Fibroblast of skin of left quadriceps (primary cell): ENCODE measurements around the gene FBXO22.
"Not testable (repeated sequence)": the region's sequence is repeated elsewhere in the genome, so short reads cannot be mapped to it uniquely, and the experiment has no call there.

Source experiments
- DNase-seq, 2 experiments: peaks; one replicate each; pipeline ENCODE4 v3.0.0-alpha.2; 2013; ENCODE audit warnings: low read depth in 2 of 2

Gene FBXO22

DNA sequence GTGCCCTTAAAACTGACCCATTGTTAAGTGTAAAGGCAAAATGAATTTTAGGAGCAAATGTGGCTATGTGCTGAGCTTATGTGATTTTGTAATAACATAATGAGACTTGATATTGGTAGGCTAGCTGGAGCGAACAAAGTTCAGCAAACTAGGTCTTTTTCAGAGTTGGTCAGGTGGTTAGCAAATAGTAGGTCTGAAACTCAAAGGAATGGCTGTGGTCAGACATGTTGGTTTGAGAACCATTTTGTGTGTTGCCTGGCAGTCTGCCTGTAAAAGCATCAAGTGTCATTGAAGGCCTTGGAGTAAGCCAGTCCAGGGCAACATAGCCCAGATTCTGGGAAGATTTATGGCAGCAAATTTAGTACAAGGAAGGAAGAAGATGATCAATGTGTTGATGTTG is 16.4 kb downstream of the FBXO22 start:
- DNase-seq, result no peak

DNA sequence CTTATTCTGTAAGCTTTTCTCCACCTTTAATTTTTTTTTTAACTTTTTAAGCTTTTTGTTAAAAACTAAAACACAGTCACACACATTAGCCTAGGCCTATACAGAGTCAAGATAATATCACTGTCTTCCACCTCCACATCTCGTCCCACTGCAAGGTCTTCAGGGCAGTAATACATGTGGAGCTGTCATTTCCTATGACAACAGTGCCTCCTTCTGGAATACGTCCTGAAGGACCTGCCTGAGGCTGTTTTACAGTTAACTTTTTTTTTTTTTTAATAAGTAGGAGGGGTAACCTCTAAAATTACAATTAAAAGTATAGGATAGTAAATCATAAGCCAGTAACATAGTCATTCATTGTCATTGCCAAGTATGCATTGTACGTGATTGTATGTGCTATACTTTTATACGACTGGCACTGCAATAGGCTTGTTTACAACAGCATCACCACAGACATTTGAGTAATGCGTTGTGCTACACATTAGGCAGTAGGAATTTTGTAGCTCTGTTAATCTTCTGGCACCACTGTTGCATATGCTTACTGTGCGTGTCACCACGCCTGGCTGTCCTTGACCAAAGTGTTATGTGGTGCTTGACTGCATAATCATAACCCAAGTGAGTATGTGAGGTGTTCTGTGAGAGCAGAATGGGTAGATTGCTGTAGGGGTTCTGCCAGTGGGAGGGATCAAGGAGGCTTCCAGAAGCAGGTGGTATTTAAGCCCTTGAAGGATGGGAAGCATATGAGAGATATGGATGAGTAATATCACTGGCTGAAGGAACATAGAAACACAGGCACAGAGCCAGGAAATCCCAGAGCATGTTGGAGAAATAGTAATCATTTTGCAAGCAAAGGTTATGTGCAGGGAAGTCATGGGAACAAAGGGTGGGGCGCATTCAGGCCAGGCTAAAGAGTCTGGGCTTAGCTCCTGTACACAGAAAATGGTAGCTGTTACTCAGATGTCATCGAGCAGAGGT is 18.3 kb downstream of the FBXO22 start:
- peak; percentile 57 to 59 for DNase-seq

DNA sequence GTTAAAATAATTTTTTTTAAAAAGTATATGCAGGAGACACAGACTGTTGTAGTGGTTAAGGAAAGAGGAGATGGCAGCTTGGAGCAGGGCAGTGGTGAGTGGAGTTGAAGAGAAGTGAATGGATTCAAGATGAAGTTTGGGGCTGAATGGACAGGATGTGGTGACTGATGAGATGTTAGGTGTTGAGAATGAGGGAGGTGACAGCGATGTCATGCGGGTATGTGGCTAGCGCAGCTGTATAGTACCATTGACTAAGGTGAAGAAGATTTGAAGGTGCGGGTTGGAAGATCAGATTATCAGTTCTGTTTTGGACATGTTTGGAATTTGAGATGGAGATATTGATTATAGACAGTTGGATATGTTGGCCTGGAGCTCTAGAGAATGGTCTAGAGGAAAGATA is 20.1 kb downstream of the FBXO22 start:
- DNase-seq, result no peak

DNA sequence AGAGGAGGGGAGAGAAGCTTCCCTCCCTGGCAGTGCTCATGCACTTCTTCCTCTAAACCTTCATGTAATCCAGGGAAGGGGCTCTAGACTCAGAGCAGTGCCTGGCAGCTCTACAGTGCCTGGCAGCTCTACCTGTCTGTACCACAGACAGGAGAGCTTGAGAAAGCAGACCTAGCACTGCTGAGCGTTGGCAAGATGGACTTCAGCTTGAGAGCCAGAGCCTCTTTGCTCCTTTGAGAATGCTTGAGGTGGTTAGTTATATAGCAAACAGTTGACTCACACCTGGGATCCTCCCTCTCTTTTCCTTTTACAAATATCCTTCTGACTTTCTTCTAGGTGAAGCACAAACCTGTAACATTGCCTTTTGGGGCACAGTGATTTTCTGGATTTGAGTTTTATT is 20.9 kb downstream of the FBXO22 start:
- DNase-seq, result no peak

DNA sequence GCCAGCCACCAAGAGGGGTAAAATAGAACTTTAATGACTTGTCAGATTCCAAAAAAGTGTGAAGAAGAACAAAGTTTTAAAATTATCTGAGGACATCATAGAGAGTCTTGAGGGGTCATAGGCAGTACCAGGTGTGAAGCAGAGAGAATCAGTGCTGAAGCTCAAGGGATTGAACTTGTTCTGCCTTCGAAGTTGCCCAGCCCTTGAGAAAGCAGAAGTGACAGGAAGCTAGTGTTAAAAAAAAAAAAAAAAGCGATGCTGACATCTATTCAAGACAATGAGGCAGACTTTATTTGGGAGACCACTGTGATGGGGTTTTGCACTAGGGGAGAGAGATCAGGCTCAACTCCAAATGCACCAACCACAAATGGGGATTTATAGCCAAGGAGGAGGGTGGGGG is 21.8 kb downstream of the FBXO22 start:
- DNase-seq, result no peak

DNA sequence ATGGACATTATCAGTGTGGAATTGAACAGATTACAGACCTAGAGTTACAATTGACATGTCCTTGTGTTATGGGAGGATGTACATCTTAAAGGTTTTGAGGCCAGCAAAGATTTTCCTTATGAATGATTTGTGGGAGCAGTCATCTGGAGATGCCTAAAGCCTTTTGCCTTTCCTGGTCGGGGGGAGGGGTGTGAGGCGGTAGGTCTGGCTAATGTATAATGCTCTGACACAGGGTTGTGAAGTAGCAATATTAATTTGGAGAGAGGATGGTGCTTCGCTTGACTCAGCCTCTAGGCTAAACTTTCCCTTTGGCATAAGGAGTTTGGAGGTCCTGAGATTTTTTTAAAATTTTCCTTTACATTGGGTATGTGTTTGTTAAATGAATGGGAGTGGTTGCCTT is 23.3 kb downstream of the FBXO22 start:
- DNase-seq, result no peak

DNA sequence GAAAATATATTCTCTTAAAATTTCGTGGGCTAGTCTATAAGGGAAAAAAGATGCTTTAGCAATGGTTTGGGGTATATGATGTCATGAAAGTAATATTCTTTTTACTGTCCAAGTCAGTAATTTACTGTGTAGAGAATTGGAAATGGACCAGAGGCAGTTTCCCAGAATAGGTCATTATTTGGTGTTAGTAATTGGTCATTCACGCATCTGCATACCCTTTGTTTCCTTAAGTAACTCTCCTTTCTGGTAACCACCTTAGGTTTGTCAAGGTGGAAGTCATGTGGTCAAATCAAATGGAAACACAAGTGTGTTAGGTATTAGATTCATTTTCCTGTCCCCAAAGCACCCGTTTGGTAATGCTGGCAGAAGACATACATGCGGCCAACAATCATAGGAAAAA is 23.9 kb downstream of the FBXO22 start:
- DNase-seq, result no peak

DNA sequence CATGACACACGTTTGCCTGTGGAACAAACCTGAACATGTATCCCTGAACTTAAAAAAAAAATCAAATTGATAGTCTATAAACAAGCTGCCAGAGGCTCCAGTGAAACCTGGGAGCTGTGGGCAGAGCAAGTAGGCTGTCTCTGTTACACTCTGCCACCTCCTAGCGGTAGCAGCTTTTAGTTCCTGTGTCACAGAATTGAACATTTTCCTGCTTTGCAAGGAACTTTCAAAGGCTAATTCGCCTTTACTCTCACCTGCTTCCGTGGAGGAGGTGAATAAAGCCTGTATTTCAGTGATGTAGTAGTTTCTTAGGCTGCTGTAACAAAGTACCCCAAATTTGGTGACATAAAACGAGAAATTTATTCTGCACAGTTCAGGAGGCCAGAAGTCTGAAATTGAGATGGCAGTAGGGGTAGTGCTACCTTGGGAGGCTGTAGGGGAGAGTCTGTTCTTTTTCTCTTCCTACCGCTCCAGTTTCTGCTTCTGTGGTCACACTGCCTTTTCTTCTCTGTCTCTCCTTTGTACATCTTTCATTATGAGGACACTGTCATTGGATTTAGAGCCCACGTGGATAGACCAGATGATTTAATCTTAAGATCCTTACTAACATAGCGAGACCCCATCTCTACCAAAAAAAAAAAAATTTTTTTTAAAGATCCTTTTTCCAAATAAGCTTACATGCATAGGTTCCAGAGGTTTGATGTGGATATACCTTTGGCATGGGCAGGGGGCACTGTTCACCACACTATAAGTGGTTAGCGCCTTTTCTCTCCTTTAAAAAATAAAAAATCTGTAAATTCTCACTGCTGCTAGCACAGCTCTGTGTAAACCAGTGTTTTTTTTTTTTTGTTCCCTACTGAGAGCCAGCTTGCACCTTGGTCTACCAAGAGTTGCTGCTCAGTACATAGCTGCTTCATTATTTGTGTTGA is 25.3 kb downstream of the FBXO22 start:
- DNase-seq, result no peak

DNA sequence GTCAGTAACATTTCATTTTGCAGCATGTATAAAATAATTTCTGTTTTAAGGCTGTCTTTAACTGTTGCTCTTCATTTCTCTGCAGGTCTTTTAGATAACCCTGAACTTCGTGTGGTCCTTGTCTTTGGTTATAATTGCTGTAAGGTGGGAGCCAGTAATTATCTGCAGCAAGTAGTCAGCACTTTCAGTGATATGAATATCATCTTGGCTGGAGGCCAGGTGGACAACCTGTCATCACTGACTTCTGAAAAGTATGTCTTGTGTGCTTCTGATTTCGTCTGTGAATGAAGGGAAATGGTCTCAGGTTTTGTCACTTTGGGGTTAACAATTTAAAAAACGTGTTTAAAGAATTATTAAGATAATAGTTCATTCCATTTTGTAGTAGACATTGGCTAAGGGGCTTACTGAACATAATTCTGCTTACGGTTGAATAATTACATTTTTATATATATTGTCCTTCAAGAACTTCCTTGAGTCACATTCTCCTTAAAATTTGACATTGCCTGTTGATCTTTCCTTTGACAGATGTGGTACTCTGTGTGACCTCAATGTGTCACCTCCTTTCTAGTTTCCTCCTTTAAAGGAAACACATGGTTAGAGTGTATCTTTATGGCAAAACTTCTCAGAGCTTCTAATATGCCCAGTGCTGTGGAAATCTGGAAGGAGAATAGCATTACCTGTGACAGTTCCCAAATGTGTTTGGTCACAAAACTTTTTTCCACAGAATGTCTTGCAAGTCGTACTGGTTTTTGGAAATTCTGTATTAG is 26.3 kb downstream of the FBXO22 start:
- DNase-seq, result no peak

DNA sequence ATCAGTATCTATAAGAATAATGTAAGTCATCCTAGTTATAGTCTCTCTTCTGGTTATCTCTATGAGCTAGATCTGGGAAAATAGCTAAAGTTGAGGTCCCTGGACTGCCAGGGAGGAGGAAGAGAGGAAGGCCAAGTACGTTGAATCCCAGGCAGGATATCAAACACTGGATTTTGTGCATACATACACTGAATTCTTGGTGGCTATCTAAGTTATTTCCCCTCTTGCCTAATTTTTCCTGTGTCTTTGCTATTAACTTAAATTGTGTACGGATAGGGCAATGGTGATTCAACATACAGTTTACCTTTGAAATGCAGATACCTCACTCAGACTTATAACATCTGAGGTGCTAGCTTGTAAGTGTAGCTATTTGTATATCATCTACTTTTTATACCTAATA is 27.2 kb downstream of the FBXO22 start:
- DNase-seq, result no peak

DNA sequence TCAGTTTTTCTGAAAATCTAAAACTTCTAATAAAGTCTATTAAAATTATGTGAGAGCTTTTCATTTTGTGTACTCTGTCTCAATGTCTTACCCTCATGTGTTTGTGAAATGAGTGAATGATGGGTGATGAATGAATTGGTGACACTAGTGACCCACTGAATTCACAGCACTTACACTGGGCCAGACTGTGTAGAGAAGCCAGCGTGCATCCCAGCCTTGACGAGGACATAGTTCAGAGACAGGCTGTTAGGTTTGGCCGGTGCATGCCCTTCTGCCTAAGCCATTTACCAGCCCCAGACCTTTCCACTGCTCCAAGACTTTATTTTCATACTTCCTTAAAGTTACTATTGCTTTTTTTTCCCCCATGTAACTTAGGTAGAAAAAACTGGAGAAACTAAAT is 38.8 kb downstream of the FBXO22 start:
- DNase-seq, result no peak

DNA sequence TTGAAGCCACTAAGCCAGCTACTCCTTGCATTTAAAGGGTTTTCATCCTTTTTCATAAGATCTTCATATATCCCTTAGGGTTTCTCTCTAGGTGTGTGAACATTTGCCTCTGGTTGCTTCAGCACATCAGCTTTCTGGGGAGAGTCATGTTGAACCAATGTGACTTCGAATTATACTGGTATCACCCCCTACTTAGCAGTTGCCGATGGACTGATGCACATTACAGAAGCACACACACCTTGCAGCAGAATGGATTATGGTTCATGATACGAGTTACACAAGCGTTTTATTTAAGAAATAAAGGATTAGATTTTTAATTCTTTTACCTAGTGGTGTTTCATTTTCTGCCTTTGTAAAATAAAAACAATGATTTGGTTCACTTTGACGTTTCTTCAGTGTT is 39.6 kb downstream of the FBXO22 start:
- no peak for DNase-seq

DNA sequence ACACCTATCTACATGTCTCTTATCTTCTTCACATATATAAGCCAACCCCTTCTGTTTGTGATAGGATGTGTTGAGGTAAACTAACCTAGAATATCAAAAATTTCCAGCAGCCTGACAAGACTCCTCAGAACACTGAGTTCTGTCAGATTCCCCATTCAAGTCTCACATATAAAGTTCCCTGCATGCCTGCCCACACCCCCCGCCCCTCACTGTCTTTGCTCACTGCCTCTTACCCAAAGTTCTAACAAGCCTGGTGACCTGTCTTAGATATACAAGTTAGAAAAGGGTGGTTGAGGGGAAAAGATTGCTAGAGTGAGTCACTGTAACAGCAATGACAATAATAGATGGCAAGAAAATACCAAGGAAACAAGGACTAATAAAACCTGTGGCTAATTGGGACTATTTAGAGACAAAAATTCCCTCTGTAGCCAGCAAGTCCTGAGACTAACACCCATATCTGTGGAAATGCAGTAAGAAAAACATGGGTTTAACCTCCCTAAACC is 40.1 kb downstream of the FBXO22 start:
- DNase-seq, result no peak

DNA sequence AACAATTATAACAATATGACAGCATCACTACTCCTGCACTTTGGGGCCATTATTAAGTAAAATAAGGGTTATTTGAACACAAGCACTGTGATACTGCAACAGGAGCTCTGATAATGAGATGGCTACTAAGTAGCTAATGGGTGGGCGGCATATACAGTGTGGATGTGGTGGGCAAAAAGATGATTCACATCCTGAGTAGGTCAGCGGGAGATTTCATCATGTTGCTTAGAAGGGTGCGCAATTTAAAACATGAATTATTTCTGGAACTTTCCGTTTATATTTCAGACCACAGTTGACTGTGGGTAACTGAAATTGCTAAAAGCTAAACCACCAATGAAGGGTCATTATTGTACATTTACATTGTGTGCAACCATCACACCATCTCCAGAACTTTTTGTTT is 42.3 kb downstream of the FBXO22 start:
- DNase-seq, result peak; percentile 8 to 9

DNA sequence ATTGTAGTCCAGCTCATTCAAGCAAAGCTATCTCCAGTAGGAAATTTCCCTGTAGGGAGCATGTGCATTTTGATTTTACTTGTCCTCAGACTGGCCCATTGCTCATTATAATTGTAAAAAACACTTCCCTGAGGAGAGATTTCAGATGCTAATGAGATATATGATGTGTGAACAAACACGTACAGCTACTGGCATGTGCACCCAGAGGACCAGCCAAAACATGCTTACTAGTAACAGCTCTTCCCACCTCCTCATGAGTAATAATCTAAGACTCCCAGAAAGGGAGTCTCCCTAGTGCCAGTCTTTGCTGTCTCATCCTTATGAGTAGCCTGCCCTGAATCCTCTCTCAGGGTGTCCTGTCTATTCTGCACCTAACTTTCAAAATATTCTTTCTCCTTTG is 43.4 kb downstream of the FBXO22 start:
- peak; percentile 53 to 55 for DNase-seq

DNA sequence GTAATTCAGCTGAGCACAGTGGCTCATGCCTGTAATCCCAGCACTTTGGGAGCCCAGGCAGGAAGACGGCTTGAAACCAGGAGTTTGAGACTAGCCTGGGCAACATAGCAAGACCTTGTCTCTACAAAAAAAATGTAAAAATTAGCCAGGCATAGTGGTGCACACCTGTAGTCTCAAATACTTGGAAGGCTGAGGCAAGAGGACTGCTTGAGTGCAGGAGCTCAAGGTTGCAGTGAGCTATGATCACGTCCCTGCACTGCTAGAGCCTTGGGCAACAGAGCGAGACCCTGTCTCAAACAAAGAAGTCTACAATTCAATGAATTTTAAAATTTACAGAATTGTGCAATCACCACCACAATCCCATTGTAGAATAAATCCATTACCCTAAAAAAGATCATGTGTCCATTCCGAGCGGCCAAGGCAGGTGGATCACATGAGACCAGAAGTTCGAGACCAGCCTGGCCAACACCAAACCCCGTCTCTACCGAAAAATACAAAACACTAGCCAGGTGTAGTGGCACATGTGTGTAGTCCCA is 45.2 kb downstream of the FBXO22 start:
- no peak for DNase-seq

DNA sequence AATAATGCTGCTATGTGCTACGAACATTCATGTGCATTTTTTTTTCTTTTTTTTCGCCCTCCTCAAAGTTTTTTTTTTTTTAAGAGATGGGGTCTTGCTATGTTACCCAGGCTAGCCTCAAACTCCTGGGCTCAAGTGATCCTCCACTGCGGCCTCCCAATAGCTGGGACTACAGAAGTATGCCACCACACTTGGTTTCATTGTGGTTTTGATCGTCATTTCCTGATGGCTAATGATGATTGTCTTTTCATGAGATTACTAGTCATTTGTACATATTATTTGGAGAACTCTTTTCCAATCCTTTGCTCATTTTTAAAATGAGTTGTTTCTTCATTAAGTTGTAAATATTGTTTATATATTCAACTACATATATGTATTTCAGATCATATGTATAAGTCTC is 48.8 kb downstream of the FBXO22 start:
- DNase-seq, result no peak

DNA sequence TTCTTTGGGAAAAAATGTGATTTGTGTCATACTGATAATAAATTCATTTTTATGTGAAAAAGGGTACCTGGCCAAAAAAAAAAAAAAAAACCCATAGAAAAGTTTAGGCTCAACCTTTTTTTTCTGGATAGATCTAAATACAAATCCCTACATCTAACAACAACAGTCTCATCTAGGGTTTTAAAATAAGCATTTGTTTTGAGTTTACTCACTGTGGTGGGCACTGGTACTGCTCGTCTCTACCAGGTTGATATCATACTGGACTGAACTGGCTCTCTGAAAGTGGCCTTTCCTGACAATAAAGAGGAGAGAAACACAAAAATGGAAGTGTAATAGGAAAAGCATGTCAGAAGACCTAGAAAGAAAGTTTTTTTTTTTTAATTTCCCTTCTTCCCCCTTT is 52.0 kb downstream of the FBXO22 start:
- DNase-seq, result no peak

DNA sequence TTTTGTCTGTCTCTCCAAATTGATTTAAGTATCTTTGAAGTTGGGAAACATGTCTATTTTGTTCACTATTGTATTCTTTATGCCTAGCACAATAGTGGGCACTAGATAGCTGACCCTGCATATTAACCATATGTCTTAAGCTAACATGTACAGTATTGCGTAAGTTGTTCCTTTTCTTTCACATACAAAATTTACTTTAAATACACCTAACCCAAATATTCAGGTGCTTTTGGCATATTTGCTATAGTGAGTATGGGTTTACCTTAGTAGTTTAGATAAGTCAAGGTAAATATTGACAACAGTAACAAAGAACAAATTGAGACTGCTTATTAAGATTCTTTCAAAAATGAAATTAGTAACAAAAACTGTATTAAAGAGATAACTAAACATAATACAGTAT is 57.7 kb downstream of the FBXO22 start:
- DNase-seq, result no peak

DNA sequence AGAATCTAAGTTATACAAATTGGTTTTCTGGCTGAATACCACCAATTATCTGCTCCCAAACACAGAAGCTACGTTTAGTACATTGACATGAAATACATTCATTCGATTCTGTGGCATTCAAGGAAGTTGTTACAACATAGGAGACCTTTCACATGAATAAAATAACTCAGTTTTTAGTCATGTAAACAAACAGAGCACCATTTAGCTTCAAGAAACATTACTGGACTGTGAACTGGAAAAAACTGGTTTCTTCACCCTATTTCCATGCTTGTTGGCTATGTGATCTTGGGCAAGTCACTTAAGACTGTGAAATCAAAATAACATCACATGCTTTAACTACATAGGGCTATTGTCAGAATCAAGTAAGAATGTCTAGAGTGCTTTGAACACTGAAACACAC is 62.4 kb downstream of the FBXO22 start:
- DNase-seq, result no peak

DNA sequence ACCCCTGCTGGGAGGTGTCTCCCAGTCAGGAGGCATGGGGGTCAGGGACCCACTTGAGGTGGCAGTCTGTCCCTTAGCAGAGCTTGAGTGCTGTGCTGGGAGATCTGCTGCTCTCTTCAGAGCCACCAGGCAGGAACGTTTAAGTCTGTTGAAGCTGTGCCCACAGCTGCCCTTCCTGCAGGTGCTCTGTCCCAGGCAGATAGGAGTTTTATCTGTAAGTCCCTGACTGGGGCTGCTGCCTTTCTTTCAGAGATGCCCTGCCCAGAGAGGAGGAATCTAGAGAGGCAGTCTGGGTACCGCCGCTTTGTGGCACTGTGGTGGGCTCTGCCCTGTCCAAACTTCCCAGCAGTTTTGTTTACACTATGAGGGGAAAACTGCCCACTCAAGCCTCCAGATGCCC is 73.1 kb downstream of the FBXO22 start:
- DNase-seq, result not testable (repeated sequence)
